ENCODE measurements around the gene ACOT8.
A peak's percentile ranks its signal among the peaks of the same experiment; 100 is the strongest.
"Not testable (repeated sequence)": the region's sequence is repeated elsewhere in the genome, so short reads cannot be mapped to it uniquely, and the experiment has no call there.

The ACOT8 gene

GRCh38 chr20:45826381-45827019, 30.7 kb downstream of the ACOT8 start:
- DNase-seq: no peak

- DNase-seq: peak; percentile 11 to 37
These were observed 33.0 kb downstream of the ACOT8 start for GRCh38 chr20:45823949-45824835.

GRCh38 chr20:45822857-45823256, 34.3 kb downstream of the ACOT8 start:
- DNase-seq: no peak

GRCh38 chr20:45821947-45822346, 35.2 kb downstream of the ACOT8 start:
- DNase-seq: no peak

GRCh38 chr20:45819466-45819865, 37.7 kb downstream of the ACOT8 start:
- DNase-seq: no peak

GRCh38 chr20:45818239-45818638, 39.0 kb downstream of the ACOT8 start:
- DNase-seq: no peak

GRCh38 chr20:45817376-45818194, 39.6 kb downstream of the ACOT8 start:
- DNase-seq: no peak

GRCh38 chr20:45816951-45817350, 40.2 kb downstream of the ACOT8 start:
- no peak for DNase-seq

GRCh38 chr20:45814314-45814713, 42.9 kb downstream of the ACOT8 start:
- no peak for DNase-seq

GRCh38 chr20:45813489-45813888, 43.7 kb downstream of the ACOT8 start:
- DNase-seq: no peak

GRCh38 chr20:45813006-45813340, 44.2 kb downstream of the ACOT8 start:
- peak in 1 of 2 donors; percentile 5 for DNase-seq

GRCh38 chr20:45812157-45813005, 44.8 kb downstream of the ACOT8 start, which contains the start of gene UBE2C:
Gene UBE2C, plus strand, starts transcription at chr20:45812644. Its CDS starts 52 bp downstream, at chr20:45812696.
- peak; percentile 99 to 100 for DNase-seq

GRCh38 chr20:45810191-45810970, 46.8 kb downstream of the ACOT8 start:
- DNase-seq: no peak

GRCh38 chr20:45801851-45802250, 55.3 kb downstream of the ACOT8 start:
- DNase-seq: no peak

- peak; percentile 56 to 65 for DNase-seq
These were observed 58.1 kb downstream of the ACOT8 start for GRCh38 chr20:45798935-45799642.

GRCh38 chr20:45797955-45798354, 59.2 kb downstream of the ACOT8 start:
- DNase-seq: not testable (repeated sequence)

GRCh38 chr20:45797510-45797909, 59.7 kb downstream of the ACOT8 start:
- not testable (repeated sequence) for DNase-seq

GRCh38 chr20:45796337-45797065, 60.7 kb downstream of the ACOT8 start:
- no peak for DNase-seq

- DNase-seq: peak; percentile 81 to 84
These were observed 64.7 kb downstream of the ACOT8 start for GRCh38 chr20:45792317-45793118.
